Small intestine (tissue), 7 donors: ENCODE data around the gene KCNG3. TPM values are rescaled to one million over a fixed set of nuclear protein-coding genes. Genes with fewer than 3 reads are reported as not detected.

Experiments
- DNase-seq, 2 donors: peaks; one replicate each; pipeline versions ENCODE4 v3.0.0 to v3.0.0-alpha.2; 2013
- FAIRE-seq: peaks from 2 replicates; lab custom pipeline; 2012; peaks lifted over from hg19 to GRCh38; lab: Jason Lieb, UNC
- H3K27ac ChIP-seq, 3 donors: one replicate each; pipeline ENCODE4 v1.5.1; 2013; ENCODE audit warnings: low read length in 2 of 3, mild to moderate bottlenecking in 2 of 3, control low read depth in 1 of 3, inconsistent platforms in 1 of 3, low read depth in 1 of 3, moderate library complexity in 1 of 3
- H3K27me3 ChIP-seq, 3 donors: one replicate each; pipeline ENCODE4 v1.6.1; 2013; ENCODE audit warnings: low read length in 3 of 3, inconsistent platforms in 1 of 3; ENCODE audit not compliant: control insufficient read depth in 3 of 3, insufficient read depth in 3 of 3
- H3K36me3 ChIP-seq, 3 donors: one replicate each; pipeline ENCODE4 v1.6.1; 2013; ENCODE audit warnings: low read length in 3 of 3, inconsistent platforms in 1 of 3, low read depth in 1 of 3, mild to moderate bottlenecking in 1 of 3, moderate library complexity in 1 of 3; ENCODE audit not compliant: control insufficient read depth in 3 of 3, insufficient read depth in 2 of 3
- H3K4me1 ChIP-seq, 3 donors: one replicate each; pipeline ENCODE4 v1.6.1; 2013; ENCODE audit warnings: low read length in 2 of 3, inconsistent platforms in 1 of 3, low read depth in 1 of 3, mild to moderate bottlenecking in 1 of 3, moderate library complexity in 1 of 3; ENCODE audit not compliant: control insufficient read depth in 3 of 3, insufficient read depth in 2 of 3
- H3K4me3 ChIP-seq, 3 donors: one replicate each; pipeline ENCODE4 v1.5.1; 2013; ENCODE audit warnings: low read length in 3 of 3, control low read depth in 1 of 3, inconsistent platforms in 1 of 3, low read depth in 1 of 3, mild to moderate bottlenecking in 1 of 3, moderate library complexity in 1 of 3
- H3K9me3 ChIP-seq, 2 donors: one replicate each; pipeline ENCODE4 v1.6.1; 2013; ENCODE audit warnings: low read depth in 1 of 2, low read length in 1 of 2; ENCODE audit not compliant: control insufficient read depth in 2 of 2, insufficient read depth in 1 of 2
- WGBS, 3 donors: extraction: QIAGEN DNeasy Blood & Tissue Kit; methylation state at CpG; one replicate each; pipeline ENCODE4 v1.1.7; 2013; 5-methylcytosine and 5-hydroxymethylcytosine counted together
- polyA plus RNA-seq, 4 donors: library from polyadenylated mRNA; stranded (reverse) in 3 of 4; unstranded in 1 of 4; fragments of 200-250 nt in 3 of 4; fragments of 120-200 nt in 1 of 4; gene quantifications; one replicate each; pipeline versions ENCODE4 v1.2.1 to v1.2.3, GENCODE V29; 2013
- donor health status: healthy with polysubstance abuse.
- donor health status: control.
- donor health status: control.
- donor health status: Bipolar disorder and iron deficiency.
- donor health status: healthy.

KCNG3 gene
- polyA plus RNA-seq, 4 donors = 0.03 to 0.15 TPM; not detected in 2

GRCh38 chr2:42464631-42465030 is 29.2 kb downstream of the KCNG3 start:
- H3K27me3 ChIP-seq = no peaks in the 10 kb centered on the region
- 43 to 50% (median 50%) methylated on average over 4 of the region's 4 CpGs for WGBS, 3 donors
- peaks cover 0 to 9% of the 10 kb centered on the region in 2 donors for H3K9me3 ChIP-seq
- no peaks in the 10 kb centered on the region for H3K36me3 ChIP-seq
- H3K4me3 ChIP-seq = no peak overlapping the region
- peaks cover 0 to 5% (median 0%) of the 10 kb centered on the region in 3 donors for H3K4me1 ChIP-seq
- DNase-seq = peak; percentile 15 to 55
- no peak for FAIRE-seq
- no peak overlapping the region for H3K27ac ChIP-seq

GRCh38 chr2:42463570-42463969 is 30.2 kb downstream of the KCNG3 start:
- H3K9me3 ChIP-seq = peaks cover 0 to 2% of the 10 kb centered on the region in 2 donors
- no peak for DNase-seq
- H3K4me3 ChIP-seq = no peak overlapping the region
- no peaks in the 10 kb centered on the region for H3K27me3 ChIP-seq
- no peak for FAIRE-seq
- no peaks in the 10 kb centered on the region for H3K36me3 ChIP-seq
- no peak overlapping the region for H3K27ac ChIP-seq
- 84 to 92% (median 88%) methylated on average over 6 of the region's 6 CpGs for WGBS, 3 donors
- H3K4me1 ChIP-seq = peaks cover 0 to 5% (median 0%) of the 10 kb centered on the region in 3 donors

GRCh38 chr2:42459296-42459695 is 34.5 kb downstream of the KCNG3 start:
- Histone ChIP-seq H3K4me1 (peaks cover 0 to under 1% (median 0%) of the 10 kb centered on the region in 3 donors), H3K4me3 (no peak overlapping the region), H3K27me3 (no peaks in the 10 kb centered on the region), H3K9me3 (no peaks in the 10 kb centered on the region), H3K27ac (no peak overlapping the region), H3K36me3 (no peaks in the 10 kb centered on the region)
- DNase-seq = no peak
- FAIRE-seq = no peak
- WGBS, 3 donors = 88 to 97% (median 91%) methylated on average over 3 of the region's 3 CpGs

- no peak for DNase-seq
- no peak for FAIRE-seq
- Histone ChIP-seq H3K4me1 (no peaks in the 10 kb centered on the region), H3K27me3 (no peaks in the 10 kb centered on the region), H3K4me3 (no peak overlapping the region), H3K27ac (no peak overlapping the region), H3K9me3 (no peaks in the 10 kb centered on the region), H3K36me3 (no peaks in the 10 kb centered on the region)
- WGBS, 3 donors = 82 to 85% (median 85%) methylated on average over 1 of the region's 1 CpG
Observed at GRCh38 chr2:42458396-42458795, 35.4 kb downstream of the KCNG3 start.

- Histone ChIP-seq H3K4me3 (no peak overlapping the region), H3K27ac (no peak overlapping the region), H3K9me3 (no peaks in the 10 kb centered on the region), H3K27me3 (no peaks in the 10 kb centered on the region), H3K4me1 (no peaks in the 10 kb centered on the region), H3K36me3 (no peaks in the 10 kb centered on the region)
- WGBS, 3 donors = 90 to 95% (median 92%) methylated on average over 6 of the region's 6 CpGs
- FAIRE-seq (no peak), DNase-seq (peak in 1 of 2 donors; percentile 3)
Observed at GRCh38 chr2:42457011-42457410, 36.8 kb downstream of the KCNG3 start.

- H3K4me3 ChIP-seq = no peak overlapping the region
- no peak for DNase-seq
- no peaks in the 10 kb centered on the region for H3K27me3 ChIP-seq
- FAIRE-seq = no peak
- no peak overlapping the region for H3K27ac ChIP-seq
- 86 to 92% (median 86%) methylated on average over 3 of the region's 3 CpGs for WGBS, 3 donors
- H3K36me3 ChIP-seq = no peaks in the 10 kb centered on the region
- no peaks in the 10 kb centered on the region for H3K4me1 ChIP-seq
- no peaks in the 10 kb centered on the region for H3K9me3 ChIP-seq
Observed at GRCh38 chr2:42456126-42456839, 37.5 kb downstream of the KCNG3 start.

GRCh38 chr2:42452545-42452944 is 41.2 kb downstream of the KCNG3 start:
- no peaks in the 10 kb centered on the region for H3K27me3 ChIP-seq
- FAIRE-seq = no peak
- no peaks in the 10 kb centered on the region for H3K36me3 ChIP-seq
- no peak overlapping the region for H3K27ac ChIP-seq
- no peak for DNase-seq
- H3K9me3 ChIP-seq = no peaks in the 10 kb centered on the region
- no peaks in the 10 kb centered on the region for H3K4me1 ChIP-seq
- H3K4me3 ChIP-seq = no peak overlapping the region
- 81 to 96% (median 95%) methylated on average over 2 of the region's 2 CpGs for WGBS, 3 donors

- Histone ChIP-seq H3K4me3 (no peak overlapping the region), H3K36me3 (no peaks in the 10 kb centered on the region), H3K9me3 (no peaks in the 10 kb centered on the region), H3K27me3 (no peaks in the 10 kb centered on the region), H3K4me1 (no peaks in the 10 kb centered on the region), H3K27ac (no peak overlapping the region)
- whole genome bisulfite sequencing, 3 donors = 63 to 68% (median 67%) methylated on average over 2 of the region's 2 CpGs
- DNase-seq (no peak), FAIRE-seq (no peak)
Observed at GRCh38 chr2:42450136-42450535, 43.6 kb downstream of the KCNG3 start.
